AG04450 (cell line): ENCODE measurements around the gene GCKR. TPM values are rescaled to one million over a fixed set of nuclear protein-coding genes. Genes with fewer than 3 reads are reported as not detected.

ENCODE experiments used
- CTCF ChIA-PET: fragments of 300-600, 350-600 bp; formaldehyde crosslinking; extraction: SDS; loops from one replicate; lab custom pipeline; 2022; ENCODE audit warnings: antibody characterized with exemption, inconsistent platforms; lab: Charles Lee
- POLR2A ChIA-PET: fragments of 350-600 bp; formaldehyde crosslinking; extraction: SDS; loops from one replicate; lab custom pipeline; 2021; ENCODE audit warnings: antibody characterized with exemption, inconsistent platforms; lab: Yijun Ruan, JAX
- DNase-seq: peaks from one replicate; pipeline ENCODE4 v3.0.0-alpha.2; 2011; ENCODE audit warnings: low read depth, low spot score
- H3K27ac ChIP-seq: one replicate; pipeline ENCODE4 v1.5.1; 2012; ENCODE audit warnings: low read depth, low read length, control low read depth
- H3K27me3 ChIP-seq: one replicate; pipeline ENCODE4 v1.6.0; 2012; ENCODE audit warnings: low read length; ENCODE audit not compliant: control insufficient read depth, insufficient read depth
- H3K4me3 ChIP-seq: 2 replicates; pipeline ENCODE4 v1.5.1; 2011; ENCODE audit warnings: mild to moderate bottlenecking, low read depth, low read length, control low read depth
- H3K9me3 ChIP-seq: 2 replicates; pipeline ENCODE4 v1.5.1; 2012; ENCODE audit warnings: low read length; ENCODE audit not compliant: control insufficient read depth, insufficient read depth
- polyA plus RNA-seq: library from polyadenylated mRNA; depleted of rRNA; stranded (reverse); fragments of >200 nt; gene quantifications from 2 replicates; pipeline ENCODE4 v1.2.3, GENCODE V29; 2011
- TF ChIP-seq, protein P1 (sequence below): IDR thresholded peaks from 2 replicates; pipeline ENCODE4 v1.5.1; 2011; ENCODE audit warnings: low read depth, low read length, control low read depth, inconsistent platforms

Gene GCKR
- polyA plus RNA-seq, 1 experiment = 0.36 TPM

DNA sequence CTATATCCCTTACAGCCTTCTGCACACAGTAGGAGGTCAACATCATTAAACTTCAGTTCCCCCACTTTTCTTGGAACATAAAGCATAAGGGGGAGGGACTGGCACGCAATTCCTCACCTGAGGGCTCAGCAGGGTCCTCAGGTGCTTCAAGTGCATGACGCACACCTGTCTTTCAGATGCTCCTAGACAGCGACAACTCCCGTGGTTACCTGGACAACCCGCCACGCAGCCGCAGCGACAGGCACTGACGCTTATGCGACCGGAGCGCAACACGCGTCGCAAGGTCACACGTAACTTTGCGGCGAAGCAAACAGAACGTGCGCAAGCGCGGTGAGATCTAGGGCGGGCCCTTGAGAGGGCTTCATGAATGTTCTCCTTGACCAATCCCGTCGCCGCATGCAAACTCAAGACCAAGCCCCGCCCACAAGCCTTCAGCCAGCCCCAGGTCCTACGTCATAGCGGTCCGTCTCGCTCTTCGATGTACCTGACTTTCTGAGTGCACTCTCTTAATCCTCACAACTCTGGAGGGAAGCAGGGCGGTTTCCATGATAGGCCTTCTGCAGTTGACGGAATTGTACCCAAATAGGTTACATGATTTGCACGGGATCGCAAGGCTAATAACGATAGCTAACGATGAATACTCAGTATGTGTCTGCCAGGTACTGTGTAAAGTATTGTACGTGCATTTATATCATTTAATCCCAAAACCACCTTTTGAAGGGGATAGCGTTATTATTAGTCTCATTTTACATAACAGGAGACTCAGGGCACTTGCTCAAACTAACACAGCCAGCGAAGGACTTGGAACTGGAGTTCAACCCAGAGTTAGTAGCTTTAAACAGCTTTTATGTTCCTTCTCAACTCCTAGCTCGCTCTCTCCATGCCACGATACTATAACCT lies 6.9 kb upstream of the GCKR start, which contains the start of gene IFT172:
Gene IFT172, minus strand, starts transcription at position 246 of the 900 bp plus-strand sequence. Its CDS starts 90 bp downstream, at position 156.
- Histone ChIP-seq H3K9me3 (no peaks in the 10 kb centered on the region), H3K27me3 (no peaks in the 10 kb centered on the region), H3K4me3 (peak within 1 kb of the TSS; percentile 88), H3K27ac (no peak within 1 kb of the TSS)
- DNase-seq = peak; percentile 93
- TF ChIP-seq, protein P1, sequence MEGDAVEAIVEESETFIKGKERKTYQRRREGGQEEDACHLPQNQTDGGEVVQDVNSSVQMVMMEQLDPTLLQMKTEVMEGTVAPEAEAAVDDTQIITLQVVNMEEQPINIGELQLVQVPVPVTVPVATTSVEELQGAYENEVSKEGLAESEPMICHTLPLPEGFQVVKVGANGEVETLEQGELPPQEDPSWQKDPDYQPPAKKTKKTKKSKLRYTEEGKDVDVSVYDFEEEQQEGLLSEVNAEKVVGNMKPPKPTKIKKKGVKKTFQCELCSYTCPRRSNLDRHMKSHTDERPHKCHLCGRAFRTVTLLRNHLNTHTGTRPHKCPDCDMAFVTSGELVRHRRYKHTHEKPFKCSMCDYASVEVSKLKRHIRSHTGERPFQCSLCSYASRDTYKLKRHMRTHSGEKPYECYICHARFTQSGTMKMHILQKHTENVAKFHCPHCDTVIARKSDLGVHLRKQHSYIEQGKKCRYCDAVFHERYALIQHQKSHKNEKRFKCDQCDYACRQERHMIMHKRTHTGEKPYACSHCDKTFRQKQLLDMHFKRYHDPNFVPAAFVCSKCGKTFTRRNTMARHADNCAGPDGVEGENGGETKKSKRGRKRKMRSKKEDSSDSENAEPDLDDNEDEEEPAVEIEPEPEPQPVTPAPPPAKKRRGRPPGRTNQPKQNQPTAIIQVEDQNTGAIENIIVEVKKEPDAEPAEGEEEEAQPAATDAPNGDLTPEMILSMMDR = no peak
- ChIA-PET CTCF (interaction anchor here (1.5 kb wide), 1 partner anchor 193 kb away, joined by 3 read pairs; no protein-coding TSS in a partner anchor), POLR2A (no interaction called here)

DNA sequence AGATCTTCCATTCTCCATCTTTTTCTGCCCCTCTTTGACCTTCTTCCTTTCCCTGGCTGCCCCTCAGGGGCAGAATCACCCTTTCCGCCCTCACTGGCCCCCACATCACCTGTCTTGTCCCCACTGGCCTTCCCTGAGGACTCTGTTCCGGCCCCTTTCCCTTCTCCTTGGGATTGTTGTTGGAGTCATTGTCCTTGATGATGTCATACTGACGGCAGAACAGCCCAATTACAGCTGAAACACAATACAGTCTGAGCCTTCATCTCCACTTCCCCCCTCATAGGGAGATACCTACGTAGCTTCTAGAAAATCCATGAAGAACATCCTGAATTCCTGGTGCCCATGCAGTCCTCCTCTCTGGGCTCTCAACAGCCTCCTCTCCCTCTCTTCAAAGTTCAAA lies 4.1 kb upstream of the GCKR start:
- no peak overlapping the region for H3K4me3 ChIP-seq
- TF ChIP-seq, protein P1 = no peak
- POLR2A ChIA-PET = no interaction called here
- no peak overlapping the region for H3K27ac ChIP-seq
- H3K9me3 ChIP-seq = no peaks in the 10 kb centered on the region
- CTCF ChIA-PET = interaction anchor here (1.0 kb wide), 1 partner anchor 192 kb away, joined by 3 read pairs; no protein-coding TSS in a partner anchor
- no peak for DNase-seq
- no peaks in the 10 kb centered on the region for H3K27me3 ChIP-seq

DNA sequence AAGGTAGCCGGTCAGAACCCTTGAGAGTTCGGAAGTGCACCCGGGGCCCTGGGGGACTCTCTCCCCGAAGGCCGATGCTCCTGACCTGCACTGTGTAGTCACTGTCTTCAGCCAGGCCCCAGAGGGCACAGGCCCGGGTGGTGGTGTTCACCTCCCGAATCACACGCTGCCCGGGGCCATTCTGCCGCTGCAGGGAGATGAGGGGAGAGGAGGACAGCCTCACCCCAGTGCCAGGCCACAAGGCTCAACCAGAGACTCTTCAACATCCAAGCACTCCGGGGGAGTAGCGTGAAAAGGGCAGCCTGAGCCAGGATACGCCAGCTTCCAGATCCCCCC lies 2.7 kb upstream of the GCKR start:
- Histone ChIP-seq H3K27ac (peak overlapping the region; percentile 11), H3K9me3 (no peaks in the 10 kb centered on the region), H3K27me3 (peaks cover 4% of the 10 kb centered on the region), H3K4me3 (peak overlapping the region; percentile 73)
- TF ChIP-seq, protein P1 = no peak
- DNase-seq = no peak
- ChIA-PET CTCF (interaction anchor here (1.1 kb wide), 1 partner anchor 189 kb away, joined by 3 read pairs; no protein-coding TSS in a partner anchor), POLR2A (no interaction called here)

DNA sequence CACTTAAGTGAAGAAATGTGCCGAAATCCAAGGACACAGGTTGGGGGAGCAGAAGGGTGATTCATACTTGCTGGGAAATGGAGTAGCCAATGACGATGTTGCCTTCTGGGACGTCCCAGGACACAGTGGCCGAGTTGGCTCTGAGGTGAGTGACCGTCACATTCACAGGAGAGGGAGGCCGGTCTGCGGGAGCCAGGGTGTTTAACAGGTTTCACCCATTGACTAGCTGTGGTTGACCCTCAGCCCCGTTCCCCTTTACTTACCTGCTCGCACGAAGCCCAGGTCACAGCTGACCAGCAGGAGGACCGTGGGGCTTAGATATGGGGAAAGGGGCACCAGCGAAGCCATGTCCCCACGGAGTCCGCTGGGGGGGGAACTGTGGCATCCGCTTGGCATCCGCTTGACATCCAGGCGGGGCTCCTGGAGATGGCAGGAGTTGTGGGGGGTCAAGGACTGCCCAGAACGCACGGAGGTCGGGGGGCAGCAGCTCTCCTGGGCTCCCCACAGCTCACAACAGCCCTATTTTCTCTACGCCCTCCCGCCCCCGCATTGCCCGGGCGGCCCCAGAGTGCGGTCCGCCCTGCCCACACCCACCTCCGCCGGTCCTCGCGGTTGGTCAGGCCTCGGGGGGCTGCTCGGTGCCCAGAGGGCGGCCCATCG lies 2.2 kb upstream of the GCKR start:
- CTCF ChIA-PET = interaction anchor here (1.1 kb wide), 1 partner anchor 189 kb away, joined by 3 read pairs; no protein-coding TSS in a partner anchor
- DNase-seq = no peak
- Histone ChIP-seq H3K27ac (peak overlapping the region; percentile 11), H3K9me3 (no peaks in the 10 kb centered on the region), H3K27me3 (peaks cover 4% of the 10 kb centered on the region), H3K4me3 (peak overlapping the region; percentile 73)
- TF ChIP-seq, protein P1 = no peak
- POLR2A ChIA-PET = no interaction called here
